H9 (cell line): ENCODE results near the gene PTPRR. TPM values are rescaled to one million over a fixed set of nuclear protein-coding genes. Genes with fewer than 3 reads are reported as not detected.

Source experiments
- DNase-seq: peaks from one replicate; pipeline ENCODE4 v3.0.0-alpha.2; 2017
- H2AFZ ChIP-seq: one replicate; pipeline ENCODE4 v1.6.1; 2013; ENCODE audit warnings: mild to moderate bottlenecking, low read length, control low read depth, moderate library complexity
- H2AK5ac ChIP-seq: 2 replicates; pipeline ENCODE4 v1.6.1; 2013; ENCODE audit warnings: low read length, control low read depth, mixed read lengths; ENCODE audit not compliant: insufficient read length
- H2BK120ac ChIP-seq: one replicate; pipeline ENCODE4 v1.6.1; 2013; ENCODE audit warnings: low read depth, mild to moderate bottlenecking, low read length, control low read depth, inconsistent platforms; ENCODE audit not compliant: poor library complexity, severe bottlenecking
- H2BK12ac ChIP-seq: 2 replicates; pipeline ENCODE4 v1.6.1; 2013; ENCODE audit warnings: low read length, control low read depth, mixed read lengths, low read depth; ENCODE audit not compliant: insufficient read length
- H2BK15ac ChIP-seq: 2 replicates; pipeline ENCODE4 v1.6.1; 2013; ENCODE audit warnings: low read depth, low read length, control low read depth
- H2BK20ac ChIP-seq: one replicate; pipeline ENCODE4 v1.6.1; 2013; ENCODE audit warnings: low read depth, mild to moderate bottlenecking, low read length, control low read depth, inconsistent platforms; ENCODE audit not compliant: poor library complexity, severe bottlenecking
- H2BK5ac ChIP-seq: 2 replicates; pipeline ENCODE4 v1.6.1; 2013; ENCODE audit warnings: low read length, control low read depth, mixed read lengths; ENCODE audit not compliant: insufficient read length
- H3K14ac ChIP-seq: 2 replicates; pipeline ENCODE4 v1.6.1; 2013; ENCODE audit warnings: low read length, control low read depth; ENCODE audit not compliant: insufficient read depth
- H3K18ac ChIP-seq: 2 replicates; pipeline ENCODE4 v1.6.1; 2013; ENCODE audit warnings: low read depth, mild to moderate bottlenecking, mixed read lengths, low read length, control low read depth; ENCODE audit not compliant: insufficient read length
- H3K23ac ChIP-seq: 2 replicates; pipeline ENCODE4 v1.6.1; 2013; ENCODE audit warnings: low read length, control low read depth, mixed read lengths, low read depth; ENCODE audit not compliant: insufficient read length
- H3K23me2 ChIP-seq: 2 replicates; pipeline ENCODE4 v1.6.1; 2013; ENCODE audit warnings: low read depth, mild to moderate bottlenecking, mixed read lengths, low read length, control low read depth; ENCODE audit not compliant: insufficient read length, poor library complexity, severe bottlenecking
- H3K27ac ChIP-seq: 2 replicates; pipeline ENCODE4 v1.5.1; 2013; ENCODE audit warnings: low read length, control low read depth, mixed read lengths, low read depth; ENCODE audit not compliant: insufficient read length
- H3K27me3 ChIP-seq: 2 replicates; pipeline ENCODE4 v1.6.1; 2013; ENCODE audit warnings: low read length, control low read depth, inconsistent platforms; ENCODE audit not compliant: insufficient read depth
- H3K4ac ChIP-seq: 2 replicates; pipeline ENCODE4 v1.6.1; 2013; ENCODE audit warnings: low read depth, mild to moderate bottlenecking, control low read depth, inconsistent platforms, low read length, moderate library complexity
- H3K4me1 ChIP-seq: 2 replicates; pipeline ENCODE4 v1.6.1; 2013; ENCODE audit warnings: low read length, control low read depth, inconsistent platforms; ENCODE audit not compliant: insufficient read depth
- H3K4me2 ChIP-seq: 2 replicates; pipeline ENCODE4 v1.6.1; 2013; ENCODE audit warnings: low read length, control low read depth, mixed read lengths; ENCODE audit not compliant: insufficient read length, insufficient read depth
- H3K56ac ChIP-seq: 2 replicates; pipeline ENCODE4 v1.6.1; 2013; ENCODE audit warnings: low read depth, mild to moderate bottlenecking, mixed read lengths, low read length, control low read depth; ENCODE audit not compliant: insufficient read length
- H3K79me1 ChIP-seq: 2 replicates; pipeline ENCODE4 v1.6.1; 2013; ENCODE audit warnings: low read depth, mild to moderate bottlenecking, moderate library complexity, low read length, control low read depth, inconsistent platforms; ENCODE audit not compliant: insufficient read depth, poor library complexity, severe bottlenecking
- H3K79me2 ChIP-seq: 2 replicates; pipeline ENCODE4 v1.6.1; 2013; ENCODE audit warnings: low read length, control low read depth, inconsistent platforms; ENCODE audit not compliant: insufficient read depth
- H3K9ac ChIP-seq: 2 replicates; pipeline ENCODE4 v1.6.1; 2013; ENCODE audit warnings: low read length, control low read depth, mixed read lengths; ENCODE audit not compliant: insufficient read length; ENCODE audit errors: extremely low read depth
- H3K9me3 ChIP-seq: one replicate; pipeline ENCODE4 v1.6.1; 2013; ENCODE audit warnings: low read depth, low read length, inconsistent platforms; ENCODE audit not compliant: control insufficient read depth
- H3T11ph ChIP-seq: one replicate; pipeline ENCODE4 v1.6.1; 2013; ENCODE audit warnings: mild to moderate bottlenecking, low read length, control low read depth, inconsistent platforms
- H4K20me1 ChIP-seq: one replicate; pipeline ENCODE4 v1.6.1; 2013; ENCODE audit not compliant: control insufficient read depth, insufficient read length, insufficient read depth
- H4K5ac ChIP-seq: 2 replicates; pipeline ENCODE4 v1.6.1; 2013; ENCODE audit warnings: low read depth, mild to moderate bottlenecking, mixed read lengths, low read length, control low read depth; ENCODE audit not compliant: insufficient read length
- H4K8ac ChIP-seq: replicated peaks from 2 replicates; pipeline ENCODE4 v1.6.1; 2013; ENCODE audit warnings: low read length, control low read depth, mixed read lengths, low read depth; ENCODE audit not compliant: insufficient read length
- H4K91ac ChIP-seq: 2 replicates; pipeline ENCODE4 v1.6.1; 2013; ENCODE audit warnings: low read depth, mild to moderate bottlenecking, moderate library complexity, mixed read lengths, low read length, control low read depth; ENCODE audit not compliant: insufficient read length
- H3K27ac Mint-ChIP-seq, 3 experiments: 2 replicates in 2 of 3; 3 replicates in 1 of 3; pipeline ENCODE4 v1.8.0; 2020 to 2021; ENCODE audit warnings: mixed read lengths in 3 of 3, mild to moderate bottlenecking in 1 of 3, moderate library complexity in 1 of 3
- H3K27me3 Mint-ChIP-seq: 2 replicates; pipeline ENCODE4 v1.8.0; 2021; ENCODE audit warnings: low read depth, mild to moderate bottlenecking, moderate library complexity, mixed read lengths
- H3K36me3 Mint-ChIP-seq, 3 experiments: 2 replicates in 2 of 3; 3 replicates in 1 of 3; pipeline ENCODE4 v1.8.0; 2020 to 2021; ENCODE audit warnings: low read depth in 3 of 3, mixed read lengths in 3 of 3; ENCODE audit not compliant: insufficient read depth in 1 of 3
- H3K4me1 Mint-ChIP-seq, 2 experiments: 2 replicates each; pipeline ENCODE4 v1.8.0; 2020; ENCODE audit warnings: mixed read lengths in 2 of 2
- H3K4me3 Mint-ChIP-seq, 2 experiments: 2 replicates in 1 of 2; 3 replicates in 1 of 2; pipeline ENCODE4 v1.8.0; 2020 to 2021; ENCODE audit warnings: mild to moderate bottlenecking in 2 of 2, mixed read lengths in 2 of 2, moderate library complexity in 1 of 2
- H3K9me3 Mint-ChIP-seq, 2 experiments: 2 replicates in 1 of 2; 3 replicates in 1 of 2; pipeline ENCODE4 v1.8.0; 2020; ENCODE audit warnings: mild to moderate bottlenecking in 2 of 2, mixed read lengths in 2 of 2, moderate library complexity in 1 of 2
- CTCF ChIP-seq: fragments of 200-600 bp; sonication (generic); conservative IDR thresholded peaks from 3 replicates; pipeline ENCODE4 v1.8.0; 2021; ENCODE audit warnings: antibody characterized with exemption, mild to moderate bottlenecking
- WGBS: extraction: QIAGEN DNeasy Blood & Tissue Kit; methylation state at CpG from one replicate; pipeline ENCODE4 v1.1.7; 2013; ENCODE audit warnings: missing lambda C conversion rate, low lambda C conversion rate, mixed read lengths; ENCODE audit not compliant: insufficient read length; ENCODE audit errors: extremely low coverage; 5-methylcytosine and 5-hydroxymethylcytosine counted together
- total RNA-seq: library from RNA; stranded (reverse); gene quantifications from 2 replicates; pipeline ENCODE4 v1.2.1, GENCODE V29; 2021

PTPRR gene
- total RNA-seq, 1 experiment from 2014 or later = 0.22 TPM

GRCh38 chr12:70635755-70636154 lies 284.8 kb downstream of the PTPRR start:
- Histone ChIP-seq H2AK5ac (no peak overlapping the region), H4K8ac (no peak overlapping the region), H3K23me2 (no peaks in the 10 kb centered on the region), H2BK120ac (no peak overlapping the region), H3K9ac (no peak overlapping the region), H2BK15ac (no peak overlapping the region; the same call in 1 of the 2 replicates), H3K79me1 (no peaks in the 10 kb centered on the region), H3K23ac (no peak overlapping the region), H3T11ph (no peak overlapping the region), H3K4me1 (0 out of 2 replicates have a peak, but pooled peaks cover 4% of the 10 kb centered on the region), H3K4me2 (no peak overlapping the region), H3K18ac (no peak overlapping the region), H3K9me3 (no peaks in the 10 kb centered on the region), H3K79me2 (no peaks in the 10 kb centered on the region), H2AFZ (no peak overlapping the region), H4K5ac (no peak overlapping the region), H4K91ac (no peak overlapping the region), H4K20me1 (no peaks in the 10 kb centered on the region), H3K14ac (no peak overlapping the region), H2BK12ac (no peak overlapping the region), H3K27me3 (no peaks in the 10 kb centered on the region), H3K4ac (no peak overlapping the region), H3K56ac (no peak overlapping the region), H3K27ac (no peak overlapping the region), H2BK20ac (no peak overlapping the region), H2BK5ac (no peak overlapping the region)
- Mint-ChIP-seq H3K9me3 (no peaks in the 10 kb centered on the region), H3K4me3 (no peak overlapping the region), H3K4me1 (no peaks in the 10 kb centered on the region), H3K36me3 (no peaks in the 10 kb centered on the region), H3K27ac (no peak overlapping the region; a peak in 1 of 7 replicates), H3K27me3 (no peaks in the 10 kb centered on the region)
- DNase-seq = no peak
- no CpG with 5 or more reads among the region's 7 CpGs for WGBS
- no peak for TF ChIP-seq CTCF
